ENCODE data around the gene DNM2.

Gene DNM2

GRCh38 chr19:10800488-10800887 is 82.6 kb downstream of the DNM2 start:
- Histone ChIP-seq H3K27ac (ENCODE audit: insufficient read depth in 1 of 2, low read depth in 1 of 2, low read length in 2 of 2, poor library complexity in 1 of 2, severe bottlenecking in 2 of 2) (no peak overlapping the region), H3K36me3 (ENCODE audit: control insufficient read depth in 4 of 4, insufficient read depth in 4 of 4, low read length in 3 of 4) (peaks cover 23 to 83% (median 65%) of the 10 kb centered on the region in 4 experiments), H3K4me1 (ENCODE audit: control extremely low read depth in 1 of 4, control insufficient read depth in 4 of 4, insufficient read depth in 4 of 4, low read length in 3 of 4) (no peaks in the 10 kb centered on the region), H3K9me3 (ENCODE audit: control extremely low read depth in 1 of 5, control insufficient read depth in 4 of 5, insufficient read depth in 2 of 5, low read depth in 1 of 5, low read length in 4 of 5) (peaks cover 0 to 10% (median 0%) of the 10 kb centered on the region in 5 experiments), H3K4me3 (ENCODE audit: control insufficient read depth in 1 of 7, extremely low read depth in 1 of 7, insufficient read depth in 4 of 7, low read depth in 2 of 7, low read length in 6 of 7) (no peak overlapping the region), H3K27me3 (replicated peaks in 2 of 5; ENCODE audit: control insufficient read depth in 4 of 5, insufficient read depth in 5 of 5, low read length in 4 of 5) (no peaks in the 10 kb centered on the region)
- ChIA-PET POLR2A (no interaction called here), CTCF (interaction anchor here (1.0 kb wide), 1 partner anchor 12 kb away, joined by 4 read pairs; no protein-coding TSS in a partner anchor)
- WGBS (ENCODE audit: insufficient coverage): 92% methylated on average over 9 of the region's 9 CpGs
- DNase-seq: no peak

GRCh38 chr19:10802479-10802878 is 84.6 kb downstream of the DNM2 start:
- H3K27ac ChIP-seq (ENCODE audit: insufficient read depth in 1 of 2, low read depth in 1 of 2, low read length in 2 of 2, poor library complexity in 1 of 2, severe bottlenecking in 2 of 2): no peak overlapping the region
- CTCF ChIA-PET: no interaction called here
- no peaks in the 10 kb centered on the region for H3K4me1 ChIP-seq (ENCODE audit: control extremely low read depth in 1 of 4, control insufficient read depth in 4 of 4, insufficient read depth in 4 of 4, low read length in 3 of 4)
- no peak for DNase-seq
- no peaks in the 10 kb centered on the region for H3K27me3 ChIP-seq (replicated peaks in 2 of 5; ENCODE audit: control insufficient read depth in 4 of 5, insufficient read depth in 5 of 5, low read length in 4 of 5)
- peaks cover 0 to 10% (median 0%) of the 10 kb centered on the region in 5 experiments for H3K9me3 ChIP-seq (ENCODE audit: control extremely low read depth in 1 of 5, control insufficient read depth in 4 of 5, insufficient read depth in 2 of 5, low read depth in 1 of 5, low read length in 4 of 5)
- POLR2A ChIA-PET: no interaction called here
- no peak overlapping the region for H3K4me3 ChIP-seq (ENCODE audit: control insufficient read depth in 1 of 7, extremely low read depth in 1 of 7, insufficient read depth in 4 of 7, low read depth in 2 of 7, low read length in 6 of 7)
- 100% methylated on average over 5 of the region's 5 CpGs for WGBS (ENCODE audit: insufficient coverage)
- peaks cover 20 to 70% (median 59%) of the 10 kb centered on the region in 4 experiments for H3K36me3 ChIP-seq (ENCODE audit: control insufficient read depth in 4 of 4, insufficient read depth in 4 of 4, low read length in 3 of 4)

DNA sequence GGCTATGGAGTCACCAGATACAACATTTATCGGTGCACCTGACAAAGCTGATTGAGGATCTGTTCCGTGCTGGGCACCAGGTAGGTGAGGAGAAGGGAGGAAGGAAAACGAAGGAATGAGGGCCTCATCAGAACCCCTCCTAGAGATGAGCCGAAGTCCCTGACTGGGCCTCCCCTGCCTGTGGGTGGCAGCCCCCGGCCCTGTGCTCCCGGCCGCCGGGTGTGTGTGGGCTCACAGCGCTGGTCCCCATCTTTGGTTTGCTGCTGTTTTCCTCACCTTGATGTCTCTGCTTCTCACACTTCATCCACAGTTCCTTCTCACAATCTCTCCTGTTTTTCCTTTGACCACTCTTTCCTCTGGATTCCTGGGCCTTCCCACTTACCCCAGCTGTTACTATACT is 85.4 kb downstream of the DNM2 start:
- no peak overlapping the region for H3K4me3 ChIP-seq (ENCODE audit: control insufficient read depth in 1 of 7, extremely low read depth in 1 of 7, insufficient read depth in 4 of 7, low read depth in 2 of 7, low read length in 6 of 7)
- H3K9me3 ChIP-seq (ENCODE audit: control extremely low read depth in 1 of 5, control insufficient read depth in 4 of 5, insufficient read depth in 2 of 5, low read depth in 1 of 5, low read length in 4 of 5): peaks cover 0 to 10% (median 0%) of the 10 kb centered on the region in 5 experiments
- no peaks in the 10 kb centered on the region for H3K4me1 ChIP-seq (ENCODE audit: control extremely low read depth in 1 of 4, control insufficient read depth in 4 of 4, insufficient read depth in 4 of 4, low read length in 3 of 4)
- POLR2A ChIA-PET: no interaction called here
- H3K27ac ChIP-seq (ENCODE audit: insufficient read depth in 1 of 2, low read depth in 1 of 2, low read length in 2 of 2, poor library complexity in 1 of 2, severe bottlenecking in 2 of 2): no peak overlapping the region
- 99% methylated on average over 8 of the region's 9 CpGs for WGBS (ENCODE audit: insufficient coverage)
- DNase-seq: no peak
- H3K27me3 ChIP-seq (replicated peaks in 2 of 5; ENCODE audit: control insufficient read depth in 4 of 5, insufficient read depth in 5 of 5, low read length in 4 of 5): no peaks in the 10 kb centered on the region
- CTCF ChIA-PET: no interaction called here
- H3K36me3 ChIP-seq (ENCODE audit: control insufficient read depth in 4 of 4, insufficient read depth in 4 of 4, low read length in 3 of 4): peaks cover 20 to 68% (median 55%) of the 10 kb centered on the region in 4 experiments

- peaks cover 5 to 17% (median 17%) of the 10 kb centered on the region in 4 experiments for H3K4me1 ChIP-seq (ENCODE audit: control extremely low read depth in 1 of 4, control insufficient read depth in 4 of 4, insufficient read depth in 4 of 4, low read length in 3 of 4)
- POLR2A ChIA-PET: no interaction called here
- peaks cover 20 to 69% (median 50%) of the 10 kb centered on the region in 4 experiments for H3K36me3 ChIP-seq (ENCODE audit: control insufficient read depth in 4 of 4, insufficient read depth in 4 of 4, low read length in 3 of 4)
- WGBS (ENCODE audit: insufficient coverage): 93% methylated on average over 9 of the region's 11 CpGs
- H3K4me3 ChIP-seq (ENCODE audit: control insufficient read depth in 1 of 7, extremely low read depth in 1 of 7, insufficient read depth in 4 of 7, low read depth in 2 of 7, low read length in 6 of 7): no peak overlapping the region
- no peaks in the 10 kb centered on the region for H3K27me3 ChIP-seq (replicated peaks in 2 of 5; ENCODE audit: control insufficient read depth in 4 of 5, insufficient read depth in 5 of 5, low read length in 4 of 5)
- H3K9me3 ChIP-seq (ENCODE audit: control extremely low read depth in 1 of 5, control insufficient read depth in 4 of 5, insufficient read depth in 2 of 5, low read depth in 1 of 5, low read length in 4 of 5): peaks cover 0 to 10% (median 0%) of the 10 kb centered on the region in 5 experiments
- DNase-seq: no peak
- H3K27ac ChIP-seq (ENCODE audit: insufficient read depth in 1 of 2, low read depth in 1 of 2, low read length in 2 of 2, poor library complexity in 1 of 2, severe bottlenecking in 2 of 2): no peak overlapping the region
- CTCF ChIA-PET: interaction anchor here (1.1 to 1.3 kb wide), 2 partner anchors 9 to 21 kb away, joined by 3 to 5 read pairs; no protein-coding TSS in a partner anchor
Observed at GRCh38 chr19:10805065-10805757, 87.3 kb downstream of the DNM2 start.

DNA sequence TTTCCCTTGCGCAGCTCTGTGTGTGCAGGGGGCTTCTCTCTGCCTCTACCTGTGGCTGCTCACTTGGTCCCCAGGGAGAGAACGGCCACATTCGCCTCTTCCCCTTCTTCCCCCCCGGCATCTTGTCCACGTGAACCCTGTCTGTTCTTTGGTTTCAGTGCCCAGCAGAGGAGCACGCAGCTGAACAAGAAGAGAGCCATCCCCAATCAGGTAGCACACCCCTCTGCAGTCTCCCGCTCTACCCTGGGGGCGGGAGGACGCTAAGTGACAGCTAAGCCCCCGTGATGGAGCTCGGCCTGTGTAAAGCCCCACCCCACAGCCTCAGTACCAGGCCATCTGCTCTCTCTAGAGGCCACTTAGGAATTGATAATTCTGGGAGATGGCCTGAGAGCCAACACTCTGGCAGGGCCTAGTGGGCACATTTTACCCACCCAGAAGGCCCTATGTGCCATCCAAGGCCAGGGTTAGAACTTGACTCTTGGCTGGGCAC is 87.9 kb downstream of the DNM2 start:
- H3K27ac ChIP-seq (ENCODE audit: insufficient read depth in 1 of 2, low read depth in 1 of 2, low read length in 2 of 2, poor library complexity in 1 of 2, severe bottlenecking in 2 of 2): no peak overlapping the region
- 92% methylated on average over 7 of the region's 11 CpGs for WGBS (ENCODE audit: insufficient coverage)
- H3K36me3 ChIP-seq (ENCODE audit: control insufficient read depth in 4 of 4, insufficient read depth in 4 of 4, low read length in 3 of 4): peaks cover 18 to 68% (median 45%) of the 10 kb centered on the region in 4 experiments
- ChIA-PET POLR2A (no interaction called here), CTCF (interaction anchor here (1.0 to 1.9 kb wide), 3 partner anchors 10 to 88 kb away, joined by 3 to 5 read pairs (median 5); partner anchors contain the start of gene DNM2)
- H3K4me1 ChIP-seq (ENCODE audit: control extremely low read depth in 1 of 4, control insufficient read depth in 4 of 4, insufficient read depth in 4 of 4, low read length in 3 of 4): peaks cover 5 to 23% (median 21%) of the 10 kb centered on the region in 4 experiments
- no peaks in the 10 kb centered on the region for H3K27me3 ChIP-seq (replicated peaks in 2 of 5; ENCODE audit: control insufficient read depth in 4 of 5, insufficient read depth in 5 of 5, low read length in 4 of 5)
- H3K9me3 ChIP-seq (ENCODE audit: control extremely low read depth in 1 of 5, control insufficient read depth in 4 of 5, insufficient read depth in 2 of 5, low read depth in 1 of 5, low read length in 4 of 5): peaks cover 0 to 10% (median 0%) of the 10 kb centered on the region in 5 experiments
- H3K4me3 ChIP-seq (ENCODE audit: control insufficient read depth in 1 of 7, extremely low read depth in 1 of 7, insufficient read depth in 4 of 7, low read depth in 2 of 7, low read length in 6 of 7): no peak overlapping the region
- DNase-seq: no peak

DNA sequence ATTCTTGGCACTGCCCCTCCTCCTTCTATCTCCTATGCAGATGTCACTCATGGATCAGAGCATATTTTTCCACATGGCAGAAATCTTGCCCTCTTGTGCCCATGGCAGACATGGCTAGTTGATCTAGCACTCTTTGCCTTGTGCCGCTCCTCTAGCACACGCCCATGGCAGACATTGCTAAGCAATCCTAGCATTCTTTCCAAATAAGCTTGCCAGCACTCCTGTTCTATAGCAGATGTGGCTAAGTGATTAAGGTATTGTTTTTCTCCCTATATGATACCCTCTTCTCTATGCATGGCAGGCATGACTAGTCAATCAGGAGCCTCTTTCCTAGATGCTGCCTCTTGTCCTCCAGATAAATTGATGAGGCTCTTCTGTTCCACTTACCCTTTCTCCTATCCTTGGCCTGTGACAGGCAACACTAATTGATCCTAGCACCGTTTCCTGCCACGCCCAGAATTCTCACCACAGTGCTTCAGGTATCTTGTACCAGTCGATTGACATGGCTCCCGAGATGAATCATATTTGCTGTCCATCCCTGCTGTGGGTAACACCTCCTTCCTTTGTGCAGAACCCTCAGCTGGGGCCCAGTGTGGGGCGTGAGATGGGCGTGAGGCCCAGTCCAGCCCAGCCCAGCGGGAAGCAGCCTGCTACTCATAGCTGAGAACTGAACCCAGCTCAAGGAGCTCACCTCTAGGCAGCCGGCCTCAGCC is 91.2 kb downstream of the DNM2 start:
- peaks cover 0 to 6% (median 0%) of the 10 kb centered on the region in 5 experiments for H3K9me3 ChIP-seq (ENCODE audit: control extremely low read depth in 1 of 5, control insufficient read depth in 4 of 5, insufficient read depth in 2 of 5, low read depth in 1 of 5, low read length in 4 of 5)
- ChIA-PET CTCF (interaction anchor here (0.9 to 1.4 kb wide), 5 partner anchors 12 to 77 kb away, joined by 3 to 5 read pairs (median 3); no protein-coding TSS in a partner anchor), POLR2A (interaction anchor here (1.6 kb wide), 1 partner anchor 12 kb away, joined by 5 read pairs; no protein-coding TSS in a partner anchor)
- DNase-seq: peak in 2 of 3 donors; percentile 25 to 39
- H3K4me3 ChIP-seq (ENCODE audit: control insufficient read depth in 1 of 7, extremely low read depth in 1 of 7, insufficient read depth in 4 of 7, low read depth in 2 of 7, low read length in 6 of 7): peak overlapping the region in 2 of 7 experiments; percentile 11 to 28
- WGBS (ENCODE audit: insufficient coverage): 51% methylated on average over 2 of the region's 10 CpGs
- peak overlapping the region in 1 of 2 experiments; percentile 62 for H3K27ac ChIP-seq (ENCODE audit: insufficient read depth in 1 of 2, low read depth in 1 of 2, low read length in 2 of 2, poor library complexity in 1 of 2, severe bottlenecking in 2 of 2)
- no peaks in the 10 kb centered on the region for H3K27me3 ChIP-seq (replicated peaks in 2 of 5; ENCODE audit: control insufficient read depth in 4 of 5, insufficient read depth in 5 of 5, low read length in 4 of 5)
- H3K4me1 ChIP-seq (ENCODE audit: control extremely low read depth in 1 of 4, control insufficient read depth in 4 of 4, insufficient read depth in 4 of 4, low read length in 3 of 4): peaks cover 5 to 55% (median 48%) of the 10 kb centered on the region in 4 experiments
- H3K36me3 ChIP-seq (ENCODE audit: control insufficient read depth in 4 of 4, insufficient read depth in 4 of 4, low read length in 3 of 4): peaks cover 4 to 54% (median 24%) of the 10 kb centered on the region in 4 experiments
